GM03348 (cell line): ENCODE measurements around the gene NPC1L1.
A peak's percentile ranks its signal among the peaks of the same experiment; 100 is the strongest.

Experiments used
- DNase-seq: peaks from one replicate; pipeline ENCODE4 v3.0.0; 2012; ENCODE audit warnings: low spot score

NPC1L1 gene

GRCh38 chr7:44537442-44537841 is 3.7 kb downstream of the NPC1L1 start:
- DNase-seq, result no peak

GRCh38 chr7:44536090-44536489 is 5.0 kb downstream of the NPC1L1 start:
- DNase-seq, result no peak

GRCh38 chr7:44535348-44536064 is 5.6 kb downstream of the NPC1L1 start:
- peak; percentile 7 for DNase-seq

- peak; percentile 63 for DNase-seq
Observed at GRCh38 chr7:44534501-44534900, 6.6 kb downstream of the NPC1L1 start.

- DNase-seq, result peak; percentile 2
Observed at GRCh38 chr7:44534087-44534486, 7.0 kb downstream of the NPC1L1 start.

GRCh38 chr7:44533301-44534055 is 7.7 kb downstream of the NPC1L1 start:
- peak; percentile 20 for DNase-seq

- peak; percentile 3 for DNase-seq
Observed at GRCh38 chr7:44531421-44532380, 9.4 kb downstream of the NPC1L1 start.

GRCh38 chr7:44530990-44531389 is 10.1 kb downstream of the NPC1L1 start:
- DNase-seq, result peak; percentile 7

- no peak for DNase-seq
Observed at GRCh38 chr7:44524811-44525388, 16.2 kb downstream of the NPC1L1 start.

GRCh38 chr7:44522315-44522714 is 18.8 kb downstream of the NPC1L1 start:
- no peak for DNase-seq

- peak; percentile 4 for DNase-seq
Observed at GRCh38 chr7:44521347-44522095, 19.6 kb downstream of the NPC1L1 start.

- DNase-seq, result peak; percentile 2
Observed at GRCh38 chr7:44520574-44520973, 20.6 kb downstream of the NPC1L1 start.

- no peak for DNase-seq
Observed at GRCh38 chr7:44519546-44519945, 21.6 kb downstream of the NPC1L1 start.

GRCh38 chr7:44518761-44519160 is 22.4 kb downstream of the NPC1L1 start:
- peak; percentile 5 for DNase-seq

GRCh38 chr7:44517175-44517574 is 24.0 kb downstream of the NPC1L1 start:
- no peak for DNase-seq

GRCh38 chr7:44515590-44516268 is 25.4 kb downstream of the NPC1L1 start:
- DNase-seq, result peak; percentile 2

- no peak for DNase-seq
Observed at GRCh38 chr7:44512736-44513135, 28.4 kb downstream of the NPC1L1 start.

GRCh38 chr7:44511863-44512468 is 29.2 kb downstream of the NPC1L1 start:
- DNase-seq, result no peak

GRCh38 chr7:44511236-44511635 is 29.9 kb downstream of the NPC1L1 start:
- no peak for DNase-seq

- DNase-seq, result no peak
Observed at GRCh38 chr7:44508328-44509030, 32.7 kb downstream of the NPC1L1 start.
